IPS-NIHi7 (cell line): ENCODE data around the gene CPE.
A peak's percentile ranks its signal among the peaks of the same experiment; 100 is the strongest.
"Not testable (repeated sequence)": the region's sequence is repeated elsewhere in the genome, so short reads cannot be mapped to it uniquely, and the experiment has no call there.

Source experiments
- DNase-seq: peaks from one replicate; pipeline ENCODE4 v3.0.0; 2012; ENCODE audit warnings: mixed read lengths; ENCODE audit errors: extremely low spot score

CPE gene

GRCh38 chr4:165378745-165379677 is at the start of gene CPE:
CPE (plus strand) TSS chr4:165379008; CDS start chr4:165379222, 214 bp downstream.
- DNase-seq, result peak; percentile 68

- DNase-seq, result no peak
These were observed 48.7 kb upstream of the CPE start for GRCh38 chr4:165330071-165330470.

GRCh38 chr4:165330666-165331065 is 48.1 kb upstream of the CPE start:
- no peak for DNase-seq

GRCh38 chr4:165331359-165331758 is 47.4 kb upstream of the CPE start:
- DNase-seq, result no peak

GRCh38 chr4:165331823-165332222 is 47.0 kb upstream of the CPE start:
- no peak for DNase-seq

GRCh38 chr4:165332502-165332901 is 46.3 kb upstream of the CPE start:
- no peak for DNase-seq

GRCh38 chr4:165335163-165335703 is 43.6 kb upstream of the CPE start:
- DNase-seq, result no peak

- no peak for DNase-seq
These were observed 42.1 kb upstream of the CPE start for GRCh38 chr4:165336743-165337142.

- DNase-seq, result not testable (repeated sequence)
These were observed 36.5 kb upstream of the CPE start for GRCh38 chr4:165342340-165342739.

- DNase-seq, result no peak
These were observed 35.2 kb upstream of the CPE start for GRCh38 chr4:165343353-165344191.

GRCh38 chr4:165345666-165346417 is 33.0 kb upstream of the CPE start:
- no peak for DNase-seq

- DNase-seq, result no peak
These were observed 30.9 kb upstream of the CPE start for GRCh38 chr4:165347647-165348569.

GRCh38 chr4:165351359-165352130 is 27.3 kb upstream of the CPE start:
- no peak for DNase-seq

GRCh38 chr4:165355900-165356300 is 22.9 kb upstream of the CPE start:
- DNase-seq, result peak; percentile 43

GRCh38 chr4:165359506-165359905 is 19.3 kb upstream of the CPE start:
- no peak for DNase-seq

- no peak for DNase-seq
These were observed 18.6 kb upstream of the CPE start for GRCh38 chr4:165360041-165360695.

GRCh38 chr4:165360985-165361670 is 17.7 kb upstream of the CPE start:
- no peak for DNase-seq

GRCh38 chr4:165361810-165362209 is 17.0 kb upstream of the CPE start:
- no peak for DNase-seq
